WTC11 (cell line): ENCODE results near the gene CRB2. TPM values are rescaled to one million over a fixed set of nuclear protein-coding genes. Genes with fewer than 3 reads are reported as not detected.

Source experiments
- ATAC-seq: fragments of 200-7000 bp; cut with Tn5 transposase; 2 replicates; pipeline ENCODE4 v1.10.0; 2021; ENCODE audit warnings: mild to moderate bottlenecking, moderate library complexity
- CTCF ChIA-PET: fragments of 300-600 bp; sonication (Branson Sonifier 250); formaldehyde crosslinking; loops from one replicate; lab custom pipeline; 2021; ENCODE audit warnings: antibody characterized with exemption; lab: Charles Lee
- POLR2A ChIA-PET: fragments of 350-600 bp; sonication (Branson Sonifier 250); formaldehyde crosslinking; loops from one replicate; lab custom pipeline; 2021; ENCODE audit warnings: antibody characterized with exemption; lab: Charles Lee
- DNase-seq: peaks from one replicate; pipeline ENCODE4 v3.0.0; 2021; ENCODE audit warnings: low spot score
- H3K27ac Mint-ChIP-seq: 2 replicates; pipeline ENCODE4 v1.8.0; 2021; ENCODE audit warnings: mixed read lengths
- H3K27me3 Mint-ChIP-seq: 2 replicates; pipeline ENCODE4 v1.8.0; 2021; ENCODE audit warnings: low read depth, mild to moderate bottlenecking, moderate library complexity, mixed read lengths
- H3K36me3 Mint-ChIP-seq: 2 replicates; pipeline ENCODE4 v1.8.0; 2021; ENCODE audit warnings: mixed read lengths
- H3K4me1 Mint-ChIP-seq: 2 replicates; pipeline ENCODE4 v1.8.0; 2022; ENCODE audit warnings: mixed read lengths
- H3K4me3 Mint-ChIP-seq: 2 replicates; pipeline ENCODE4 v1.8.0; 2021; ENCODE audit warnings: mild to moderate bottlenecking, moderate library complexity, mixed read lengths
- H3K9me3 Mint-ChIP-seq: 2 replicates; pipeline ENCODE4 v1.8.0; 2021; ENCODE audit warnings: mixed read lengths
- ATF1 ChIP-seq: sonication (generic); formaldehyde crosslinking; IDR thresholded peaks from 2 replicates; pipeline ENCODE4 v1.8.1; 2023; ENCODE audit warnings: mild to moderate bottlenecking, moderate library complexity, missing genetic modification reagents
- CREB1 ChIP-seq: sonication (generic); formaldehyde crosslinking; IDR thresholded peaks from 2 replicates; pipeline ENCODE4 v1.8.0; 2023; ENCODE audit warnings: mild to moderate bottlenecking, missing genetic modification reagents
- CTCF ChIP-seq: fragments of 200-600 bp; IDR thresholded peaks from 2 replicates; pipeline ENCODE4 v1.8.0; 2022; ENCODE audit warnings: antibody characterized with exemption
- E2F1 ChIP-seq: sonication (generic); formaldehyde crosslinking; IDR thresholded peaks from 2 replicates; pipeline ENCODE4 v1.8.0; 2022; ENCODE audit warnings: mild to moderate bottlenecking, missing genetic modification reagents
- ESRRA ChIP-seq: sonication (generic); formaldehyde crosslinking; IDR thresholded peaks from 2 replicates; pipeline ENCODE4 v1.8.1; 2022; ENCODE audit warnings: mild to moderate bottlenecking, missing genetic modification reagents, borderline replicate concordance
- ETV6 ChIP-seq: sonication (generic); formaldehyde crosslinking; IDR thresholded peaks from 2 replicates; pipeline ENCODE4 v1.8.1; 2022; ENCODE audit warnings: mild to moderate bottlenecking, missing genetic modification reagents
- FOXJ3 ChIP-seq: sonication (generic); formaldehyde crosslinking; IDR thresholded peaks from 2 replicates; pipeline ENCODE4 v1.9.0; 2021; ENCODE audit warnings: missing genetic modification reagents, mild to moderate bottlenecking, borderline replicate concordance
- FOXP1 ChIP-seq: sonication (generic); formaldehyde crosslinking; IDR thresholded peaks from 2 replicates; pipeline ENCODE4 v1.8.0; 2022; ENCODE audit warnings: missing genetic modification reagents, mild to moderate bottlenecking, moderate library complexity, borderline replicate concordance
- GABPB1 ChIP-seq: sonication (generic); formaldehyde crosslinking; IDR thresholded peaks from 2 replicates; pipeline ENCODE4 v1.8.1; 2023; ENCODE audit warnings: mild to moderate bottlenecking, missing genetic modification reagents
- IRF2 ChIP-seq: sonication (generic); formaldehyde crosslinking; IDR thresholded peaks from 2 replicates; pipeline ENCODE4 v1.8.0; 2022; ENCODE audit warnings: low read depth, missing genetic modification reagents, borderline replicate concordance
- JAZF1 ChIP-seq: fragments of 250-450 bp; sonication (Bioruptor Pico); IDR thresholded peaks from 2 replicates; pipeline ENCODE4 v1.9.0; 2021; ENCODE audit warnings: moderate library complexity, mild to moderate bottlenecking, inconsistent platforms
- JUN ChIP-seq: sonication (generic); formaldehyde crosslinking; IDR thresholded peaks from 2 replicates; pipeline ENCODE4 v1.8.0; 2023; ENCODE audit warnings: mild to moderate bottlenecking, missing genetic modification reagents
- MXD4 ChIP-seq: fragments of 250-450 bp; sonication (Bioruptor Pico); IDR thresholded peaks from 2 replicates; pipeline ENCODE4 v1.8.0; 2021; ENCODE audit warnings: mild to moderate bottlenecking, moderate library complexity, borderline replicate concordance
- NFE2L1 ChIP-seq: sonication (generic); formaldehyde crosslinking; IDR thresholded peaks from 2 replicates; pipeline ENCODE4 v1.8.1; 2023; ENCODE audit warnings: missing genetic modification reagents
- NFYB ChIP-seq: sonication (generic); formaldehyde crosslinking; conservative IDR thresholded peaks from 2 replicates; pipeline ENCODE4 v1.8.0; 2022; ENCODE audit warnings: low read depth, missing genetic modification reagents
- PRRX2 ChIP-seq: fragments of 250-450 bp; sonication (Bioruptor Pico); IDR thresholded peaks from 2 replicates; pipeline ENCODE4 v1.8.0; 2021; ENCODE audit warnings: mild to moderate bottlenecking
- SMAD3 ChIP-seq: sonication (generic); formaldehyde crosslinking; IDR thresholded peaks from 2 replicates; pipeline ENCODE4 v1.8.0; 2022; ENCODE audit warnings: missing genetic modification reagents, mild to moderate bottlenecking, borderline replicate concordance
- SP1 ChIP-seq: sonication (generic); formaldehyde crosslinking; conservative IDR thresholded peaks from 2 replicates; pipeline ENCODE4 v1.8.1; 2022; ENCODE audit warnings: missing genetic modification reagents
- ZBTB43 ChIP-seq: sonication (generic); formaldehyde crosslinking; IDR thresholded peaks from 2 replicates; pipeline ENCODE4 v1.8.1; 2023; ENCODE audit warnings: mild to moderate bottlenecking, missing genetic modification reagents
- ZNF121 ChIP-seq: sonication (generic); formaldehyde crosslinking; IDR thresholded peaks from 2 replicates; pipeline ENCODE4 v1.8.0; 2023; ENCODE audit warnings: missing genetic modification reagents
- total RNA-seq: library from RNA; stranded (reverse); gene quantifications from 3 replicates; pipeline ENCODE4 v1.2.3, GENCODE V29; 2021
- TF ChIP-seq, protein P1 (sequence below): sonication (generic); formaldehyde crosslinking; IDR thresholded peaks from 2 replicates; pipeline ENCODE4 v1.8.0; 2023; ENCODE audit warnings: missing genetic modification reagents, mild to moderate bottlenecking, borderline replicate concordance
- TF ChIP-seq, protein P2 (sequence below): sonication (generic); formaldehyde crosslinking; IDR thresholded peaks from 2 replicates; pipeline ENCODE4 v1.8.0; 2022; ENCODE audit warnings: mild to moderate bottlenecking, missing genetic modification reagents

The CRB2 gene
- total RNA-seq, 1 experiment from 2014 or later, result 3.5 TPM

- no peak for TF ChIP-seq E2F1
- TF ChIP-seq ETV6 (CRISPR knock-in tag), result no peak
Observed at GRCh38 chr9:123412171-123412820, 56.3 kb downstream of the CRB2 start (continued).

DNA sequence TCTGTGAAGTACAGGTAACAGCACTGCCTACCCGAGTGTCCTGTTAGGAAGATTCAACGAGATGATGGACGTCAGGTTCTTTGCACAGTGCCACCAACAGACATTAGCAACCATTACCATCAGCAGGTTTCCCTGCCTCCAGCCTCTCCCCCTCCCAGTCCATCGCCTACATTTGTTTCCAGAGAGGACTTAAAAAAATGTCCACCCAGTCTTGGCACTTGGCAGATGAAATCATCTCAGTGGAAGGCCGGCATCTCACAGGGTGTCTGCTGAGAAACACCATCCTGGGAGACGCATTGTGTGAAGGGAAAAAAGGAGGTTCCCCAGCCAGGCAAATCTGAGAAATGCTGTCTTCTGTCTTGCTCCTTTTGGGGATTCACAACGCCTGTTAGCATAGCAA, 58.2 kb downstream of the CRB2 start:
- no peaks in the 10 kb centered on the region for H3K27me3 Mint-ChIP-seq
- no peaks in the 10 kb centered on the region for H3K9me3 Mint-ChIP-seq
- H3K4me3 Mint-ChIP-seq, result no peak overlapping the region
- CTCF ChIA-PET, result no interaction called here
- no peak for TF ChIP-seq IRF2 (CRISPR knock-in tag)
- no peak for TF ChIP-seq JUN (CRISPR knock-in tag)
- TF ChIP-seq, all 79 proteins: peak for 0
- ATAC-seq (no peak), DNase-seq (no peak)
- no peaks in the 10 kb centered on the region for H3K36me3 Mint-ChIP-seq
- POLR2A ChIA-PET, result no interaction called here
- no peak overlapping the region for H3K27ac Mint-ChIP-seq
- peaks cover 14% of the 10 kb centered on the region for H3K4me1 Mint-ChIP-seq

- DNase-seq (no peak), ATAC-seq (no peak)
- H3K4me1 Mint-ChIP-seq, result peaks cover 19% of the 10 kb centered on the region
- H3K9me3 Mint-ChIP-seq, result no peaks in the 10 kb centered on the region
- TF ChIP-seq CTCF (no peak), SMAD3 (CRISPR knock-in tag) (no peak), NFE2L1 (CRISPR knock-in tag) (no peak), SP1 (CRISPR knock-in tag) (no peak), MXD4 (CRISPR knock-in tag) (no peak), ZBTB43 (CRISPR knock-in tag) (no peak), FOXJ3 (CRISPR knock-in tag) (no peak), NFYB (CRISPR knock-in tag) (no peak), ZNF121 (no peak), ESRRA (CRISPR knock-in tag) (no peak), JAZF1 (no peak), FOXP1 (CRISPR knock-in tag) (no peak), CREB1 (CRISPR knock-in tag) (no peak), GABPB1 (no peak), ATF1 (no peak), PRRX2 (CRISPR knock-in tag) (no peak)
- TF ChIP-seq, protein P1, sequence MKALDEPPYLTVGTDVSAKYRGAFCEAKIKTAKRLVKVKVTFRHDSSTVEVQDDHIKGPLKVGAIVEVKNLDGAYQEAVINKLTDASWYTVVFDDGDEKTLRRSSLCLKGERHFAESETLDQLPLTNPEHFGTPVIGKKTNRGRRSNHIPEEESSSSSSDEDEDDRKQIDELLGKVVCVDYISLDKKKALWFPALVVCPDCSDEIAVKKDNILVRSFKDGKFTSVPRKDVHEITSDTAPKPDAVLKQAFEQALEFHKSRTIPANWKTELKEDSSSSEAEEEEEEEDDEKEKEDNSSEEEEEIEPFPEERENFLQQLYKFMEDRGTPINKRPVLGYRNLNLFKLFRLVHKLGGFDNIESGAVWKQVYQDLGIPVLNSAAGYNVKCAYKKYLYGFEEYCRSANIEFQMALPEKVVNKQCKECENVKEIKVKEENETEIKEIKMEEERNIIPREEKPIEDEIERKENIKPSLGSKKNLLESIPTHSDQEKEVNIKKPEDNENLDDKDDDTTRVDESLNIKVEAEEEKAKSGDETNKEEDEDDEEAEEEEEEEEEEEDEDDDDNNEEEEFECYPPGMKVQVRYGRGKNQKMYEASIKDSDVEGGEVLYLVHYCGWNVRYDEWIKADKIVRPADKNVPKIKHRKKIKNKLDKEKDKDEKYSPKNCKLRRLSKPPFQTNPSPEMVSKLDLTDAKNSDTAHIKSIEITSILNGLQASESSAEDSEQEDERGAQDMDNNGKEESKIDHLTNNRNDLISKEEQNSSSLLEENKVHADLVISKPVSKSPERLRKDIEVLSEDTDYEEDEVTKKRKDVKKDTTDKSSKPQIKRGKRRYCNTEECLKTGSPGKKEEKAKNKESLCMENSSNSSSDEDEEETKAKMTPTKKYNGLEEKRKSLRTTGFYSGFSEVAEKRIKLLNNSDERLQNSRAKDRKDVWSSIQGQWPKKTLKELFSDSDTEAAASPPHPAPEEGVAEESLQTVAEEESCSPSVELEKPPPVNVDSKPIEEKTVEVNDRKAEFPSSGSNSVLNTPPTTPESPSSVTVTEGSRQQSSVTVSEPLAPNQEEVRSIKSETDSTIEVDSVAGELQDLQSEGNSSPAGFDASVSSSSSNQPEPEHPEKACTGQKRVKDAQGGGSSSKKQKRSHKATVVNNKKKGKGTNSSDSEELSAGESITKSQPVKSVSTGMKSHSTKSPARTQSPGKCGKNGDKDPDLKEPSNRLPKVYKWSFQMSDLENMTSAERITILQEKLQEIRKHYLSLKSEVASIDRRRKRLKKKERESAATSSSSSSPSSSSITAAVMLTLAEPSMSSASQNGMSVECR, result no peak
- TF ChIP-seq, protein P2, sequence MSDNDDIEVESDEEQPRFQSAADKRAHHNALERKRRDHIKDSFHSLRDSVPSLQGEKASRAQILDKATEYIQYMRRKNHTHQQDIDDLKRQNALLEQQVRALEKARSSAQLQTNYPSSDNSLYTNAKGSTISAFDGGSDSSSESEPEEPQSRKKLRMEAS (CRISPR knock-in tag), result no peak
- POLR2A ChIA-PET, result no interaction called here
- no peak overlapping the region for H3K4me3 Mint-ChIP-seq
- H3K36me3 Mint-ChIP-seq, result 0 out of 2 replicates have a peak, but pooled peaks cover 2% of the 10 kb centered on the region
- CTCF ChIA-PET, result interaction anchor here (1.8 kb wide), 1 partner anchor 15 kb away, joined by 11 read pairs; no protein-coding TSS in a partner anchor
- no peaks in the 10 kb centered on the region for H3K27me3 Mint-ChIP-seq
- H3K27ac Mint-ChIP-seq, result peak overlapping the region; percentile 6; the same call in 1 of the 2 replicates
Observed at GRCh38 chr9:123414936-123415930, 59.2 kb downstream of the CRB2 start.
